ENCODE measurements around the gene LRP1B. TPM values are rescaled to one million over a fixed set of nuclear protein-coding genes. Genes with fewer than 3 reads are reported as not detected.

LRP1B gene
- total and polyA plus RNA-seq, 2 of the 8 experiments (the other 6 are each of a cell fraction or from before 2014, with no cell fraction given): 0.03 TPM; not detected in 1

DNA sequence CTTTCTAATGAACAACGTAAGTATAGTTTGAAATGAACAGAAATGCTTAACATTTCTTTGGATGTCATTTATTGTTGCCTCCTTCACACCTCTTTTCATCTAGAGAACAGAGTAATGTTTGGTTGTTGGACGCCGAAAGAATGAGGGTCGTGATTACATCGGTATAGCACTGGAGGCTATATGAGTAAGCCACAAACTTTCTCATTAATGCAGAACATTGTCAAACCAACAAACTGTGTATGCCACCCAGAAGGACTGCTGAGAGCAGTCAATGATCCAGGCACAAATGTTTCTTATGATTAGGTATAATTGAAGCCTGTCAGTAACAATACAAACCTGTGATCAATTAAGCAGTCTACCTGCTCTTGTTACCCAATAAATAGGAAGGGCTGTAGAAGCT lies 1855.9 kb downstream of the LRP1B start:
- no peak overlapping the region for H4K5ac ChIP-seq (ENCODE audit: insufficient read length, low read depth, low read length)
- no peak overlapping the region for H4K91ac ChIP-seq (replicated peaks; ENCODE audit: insufficient read length, low read length)
- no peak overlapping the region for H2AFZ ChIP-seq (ENCODE audit: low read length)
- H3K4ac ChIP-seq (replicated peaks; ENCODE audit: insufficient read length, low read depth, low read length): no peak overlapping the region
- no peaks in the 10 kb centered on the region for H3K23me2 ChIP-seq (ENCODE audit: low read depth, low read length)
- H3K23ac ChIP-seq (ENCODE audit: insufficient read length): no peak overlapping the region
- H4K20me1 ChIP-seq (replicated peaks in 1 of 2; ENCODE audit: control insufficient read depth in 1 of 2, insufficient read depth in 2 of 2, low read length in 2 of 2): no peaks in the 10 kb centered on the region
- no peaks in the 10 kb centered on the region for H3K4me1 ChIP-seq (replicated peaks in 1 of 4; ENCODE audit: control insufficient read depth in 3 of 4, insufficient read depth in 4 of 4, low read length in 3 of 4)
- no peak overlapping the region for H3K14ac ChIP-seq (ENCODE audit: insufficient read length)
- ChIA-PET POLR2A (ENCODE audit: partially characterized antibody) (no interaction called here), CTCF (ENCODE audit: partially characterized antibody) (no interaction called here)
- FAIRE-seq (no peak), DNase-seq (ENCODE audit: low read depth in 1 of 2, low spot score in 2 of 2) (no peak)
- H2BK12ac ChIP-seq (ENCODE audit: low read depth, low read length): no peak overlapping the region
- H3K4me3 ChIP-seq (ENCODE audit: extremely low read depth in 1 of 4, insufficient read depth in 2 of 4, low read depth in 3 of 4, low read length in 4 of 4): no peak overlapping the region
- no peak overlapping the region for H3K27ac ChIP-seq (ENCODE audit: low read depth, low read length)
- no peak overlapping the region for H2BK15ac ChIP-seq (ENCODE audit: low read length)
- no peak overlapping the region for H2BK20ac ChIP-seq (ENCODE audit: low read length)
- H2BK120ac ChIP-seq (replicated peaks; ENCODE audit: low read depth, low read length): no peak overlapping the region
- H3K9ac ChIP-seq (replicated peaks in 1 of 4; ENCODE audit: extremely low read depth in 1 of 4, low read depth in 3 of 4, low read length in 3 of 4): no peak overlapping the region
- no peak overlapping the region for H2BK5ac ChIP-seq (ENCODE audit: low read depth, low read length)
- no peaks in the 10 kb centered on the region for H3K36me3 ChIP-seq (ENCODE audit: control insufficient read depth in 2 of 4, insufficient read depth in 4 of 4, low read length in 3 of 4)
- H3K79me1 ChIP-seq (ENCODE audit: low read depth, low read length): no peaks in the 10 kb centered on the region
- H3K9me3 ChIP-seq (ENCODE audit: insufficient read depth in 2 of 2, low read depth in 1 of 2, low read length in 1 of 2): peaks cover 0 to 3% of the 10 kb centered on the region in 2 experiments; a peak in 1 of 4 replicates
- H3K4me2 ChIP-seq (ENCODE audit: insufficient read depth in 1 of 2, low read depth in 2 of 2, low read length in 2 of 2): no peak overlapping the region
- no peak overlapping the region for H2AK5ac ChIP-seq (ENCODE audit: low read depth, low read length)
- no peak overlapping the region for H4K8ac ChIP-seq (ENCODE audit: extremely low read depth, insufficient read depth, low read length)
- H3K56ac ChIP-seq (replicated peaks; ENCODE audit: insufficient read length, low read depth, low read length): no peak overlapping the region
- 77% methylated on average over 5 of the region's 5 CpGs; no CpG with 5 or more reads in 1 of the 2 experiments for WGBS, 2 experiments (ENCODE audit: extremely low coverage in 1 of 2, insufficient coverage in 1 of 2, insufficient read length in 1 of 2, insufficient replicate concordance in 2 of 2, low coverage in 1 of 2, low lambda C conversion rate in 2 of 2, missing lambda C conversion rate in 1 of 2)
- H3K79me2 ChIP-seq (ENCODE audit: control insufficient read depth in 1 of 2, insufficient read depth in 2 of 2, low read length in 2 of 2): no peaks in the 10 kb centered on the region
- TF ChIP-seq RXRA (IDR thresholded peaks at IDR 0.05; ENCODE audit: insufficient read depth, low read depth, low read length) (no peak), TCF12 (IDR thresholded peaks at IDR 0.05; ENCODE audit: low read depth, low read length) (no peak), TEAD4 (IDR thresholded peaks at IDR 0.05; ENCODE audit: low read depth, low read length) (no peak), SRF (IDR thresholded peaks at IDR 0.05; ENCODE audit: low read depth, low read length) (no peak), HDAC2 (IDR thresholded peaks at IDR 0.05; ENCODE audit: borderline replicate concordance in 1 of 2, low read depth in 2 of 2, low read length in 2 of 2) (no peak), KDM4A (IDR thresholded peaks at IDR 0.05; ENCODE audit: low read depth, low read length, severe bottlenecking) (no peak), CHD1 (IDR thresholded peaks at IDR 0.05; ENCODE audit: low read depth, low read length) (no peak), FOSL1 (IDR thresholded peaks at IDR 0.05; ENCODE audit: insufficient read depth, low read depth, low read length) (no peak), JUND (IDR thresholded peaks at IDR 0.05; ENCODE audit: low read length) (no peak)
- TF ChIP-seq, protein P1, sequence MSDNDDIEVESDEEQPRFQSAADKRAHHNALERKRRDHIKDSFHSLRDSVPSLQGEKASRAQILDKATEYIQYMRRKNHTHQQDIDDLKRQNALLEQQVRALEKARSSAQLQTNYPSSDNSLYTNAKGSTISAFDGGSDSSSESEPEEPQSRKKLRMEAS (IDR thresholded peaks at IDR 0.05): no peak
- H3K18ac ChIP-seq (ENCODE audit: extremely low read depth, low read length): no peak overlapping the region
- no peaks in the 10 kb centered on the region for H3K27me3 ChIP-seq (replicated peaks in 1 of 4; ENCODE audit: control insufficient read depth in 3 of 4, extremely low read depth in 1 of 4, insufficient read depth in 3 of 4, low read length in 3 of 4)

All from H1 (cell line).